ENCODE results near the gene MRPS23. TPM values are rescaled to one million over a fixed set of nuclear protein-coding genes. Genes with fewer than 3 reads are reported as not detected.
A peak's percentile ranks its signal among the peaks of the same experiment; 100 is the strongest.

Gene MRPS23
- total RNA-seq, 1 donor, result 20.1 TPM

GRCh38 chr17:57868910-57869616, 19.2 kb upstream of the MRPS23 start:
- no peak overlapping the region for H3K4me3 ChIP-seq (ENCODE audit: low read depth, low read length)
- DNase-seq (ENCODE audit: low read depth), result no peak
- TF ChIP-seq, protein P1, sequence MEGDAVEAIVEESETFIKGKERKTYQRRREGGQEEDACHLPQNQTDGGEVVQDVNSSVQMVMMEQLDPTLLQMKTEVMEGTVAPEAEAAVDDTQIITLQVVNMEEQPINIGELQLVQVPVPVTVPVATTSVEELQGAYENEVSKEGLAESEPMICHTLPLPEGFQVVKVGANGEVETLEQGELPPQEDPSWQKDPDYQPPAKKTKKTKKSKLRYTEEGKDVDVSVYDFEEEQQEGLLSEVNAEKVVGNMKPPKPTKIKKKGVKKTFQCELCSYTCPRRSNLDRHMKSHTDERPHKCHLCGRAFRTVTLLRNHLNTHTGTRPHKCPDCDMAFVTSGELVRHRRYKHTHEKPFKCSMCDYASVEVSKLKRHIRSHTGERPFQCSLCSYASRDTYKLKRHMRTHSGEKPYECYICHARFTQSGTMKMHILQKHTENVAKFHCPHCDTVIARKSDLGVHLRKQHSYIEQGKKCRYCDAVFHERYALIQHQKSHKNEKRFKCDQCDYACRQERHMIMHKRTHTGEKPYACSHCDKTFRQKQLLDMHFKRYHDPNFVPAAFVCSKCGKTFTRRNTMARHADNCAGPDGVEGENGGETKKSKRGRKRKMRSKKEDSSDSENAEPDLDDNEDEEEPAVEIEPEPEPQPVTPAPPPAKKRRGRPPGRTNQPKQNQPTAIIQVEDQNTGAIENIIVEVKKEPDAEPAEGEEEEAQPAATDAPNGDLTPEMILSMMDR (IDR thresholded peaks at IDR 0.05; ENCODE audit: insufficient read depth, low read length), result no peak

DNA sequence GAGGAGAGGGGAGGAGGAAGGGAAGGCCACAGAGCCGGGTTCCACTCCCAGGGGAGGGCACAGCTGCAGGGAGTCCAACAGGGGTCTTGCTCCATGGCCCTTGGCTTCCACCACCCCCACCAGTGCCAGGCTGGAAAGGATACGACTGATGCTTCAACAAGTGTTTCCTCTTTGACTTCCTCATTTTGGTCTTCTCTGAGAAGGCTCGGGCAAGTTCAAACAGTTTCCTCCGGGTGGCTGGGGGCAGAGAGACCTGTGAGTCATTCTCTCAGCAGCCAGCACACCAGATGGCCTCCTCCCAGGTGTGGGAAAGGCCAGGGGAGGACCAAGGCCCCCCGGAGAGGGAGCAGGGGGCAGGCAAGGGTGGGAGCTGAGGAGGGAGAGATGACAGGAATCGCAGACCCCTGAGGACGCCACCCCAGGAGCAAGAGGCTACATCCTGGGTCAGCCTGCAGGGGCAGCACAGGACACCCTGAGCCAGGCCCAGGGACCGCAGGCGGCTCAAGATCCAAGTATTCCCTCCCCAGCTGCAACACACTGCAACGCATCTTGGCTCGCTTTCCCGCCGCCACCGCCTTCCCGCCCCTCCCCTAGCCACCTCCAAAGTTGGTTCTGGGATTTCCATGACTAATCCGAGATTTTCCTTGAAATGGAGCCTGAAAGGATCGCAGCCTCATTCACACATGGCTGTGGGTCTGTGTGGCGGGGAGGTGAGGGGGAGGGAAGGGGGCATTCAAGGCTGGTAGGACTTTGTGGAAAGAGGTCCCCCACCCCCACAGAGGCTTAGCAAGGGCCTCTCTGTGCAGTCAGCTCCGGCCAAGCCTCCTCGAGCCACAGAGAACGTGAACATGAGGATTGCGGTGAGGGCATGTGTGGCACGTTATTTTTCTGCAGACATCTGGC, 18.4 kb upstream of the MRPS23 start:
- peak; percentile 94 for DNase-seq (ENCODE audit: low read depth)
- TF ChIP-seq, protein P1 (IDR thresholded peaks at IDR 0.05; ENCODE audit: insufficient read depth, low read length), result peak; percentile 62
- H3K4me3 ChIP-seq (ENCODE audit: low read depth, low read length), result no peak overlapping the region

DNA sequence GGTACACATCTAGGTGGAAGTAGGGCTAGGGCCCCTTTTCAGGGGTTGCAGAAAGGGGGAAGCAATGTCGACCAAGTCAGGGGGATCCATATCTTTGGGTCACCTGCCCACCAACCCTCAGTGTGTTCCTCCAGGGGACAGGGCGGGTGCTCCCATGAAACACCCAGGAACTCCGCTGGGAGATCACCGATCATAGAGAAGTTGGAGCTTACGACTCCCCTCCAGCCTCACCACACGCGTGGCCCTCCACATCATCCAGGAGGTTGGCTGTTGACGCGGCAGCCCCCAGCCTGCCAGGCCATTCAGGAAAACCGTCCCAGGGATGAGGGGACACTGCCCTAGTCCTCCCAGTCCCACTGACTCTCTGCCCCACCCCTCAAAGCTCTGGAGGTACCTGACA, 17.3 kb upstream of the MRPS23 start:
- H3K4me3 ChIP-seq (ENCODE audit: low read depth, low read length), result no peak overlapping the region
- no peak for DNase-seq (ENCODE audit: low read depth)
- TF ChIP-seq, protein P1 (IDR thresholded peaks at IDR 0.05; ENCODE audit: insufficient read depth, low read length), result no peak

GRCh38 chr17:57866723-57867122, 16.9 kb upstream of the MRPS23 start:
- no peak overlapping the region for H3K4me3 ChIP-seq (ENCODE audit: low read depth, low read length)
- TF ChIP-seq, protein P1 (IDR thresholded peaks at IDR 0.05; ENCODE audit: insufficient read depth, low read length), result no peak
- no peak for DNase-seq (ENCODE audit: low read depth)

GRCh38 chr17:57866319-57866718, 16.5 kb upstream of the MRPS23 start:
- TF ChIP-seq, protein P1 (IDR thresholded peaks at IDR 0.05; ENCODE audit: insufficient read depth, low read length), result no peak
- no peak overlapping the region for H3K4me3 ChIP-seq (ENCODE audit: low read depth, low read length)
- DNase-seq (ENCODE audit: low read depth), result no peak

GRCh38 chr17:57864273-57864672, 14.4 kb upstream of the MRPS23 start:
- TF ChIP-seq, protein P1 (IDR thresholded peaks at IDR 0.05; ENCODE audit: insufficient read depth, low read length), result no peak
- no peak overlapping the region for H3K4me3 ChIP-seq (ENCODE audit: low read depth, low read length)
- DNase-seq (ENCODE audit: low read depth), result no peak

Measured in fibroblast of the aortic adventitia (primary cell).